ENCODE measurements around the gene RAB34.
"Not testable (repeated sequence)": the region's sequence is repeated elsewhere in the genome, so short reads cannot be mapped to it uniquely, and the experiment has no call there.

Gene RAB34

GRCh38 chr17:28726627-28727491, 9.2 kb upstream of the RAB34 start:
- peak; percentile 90 for DNase-seq (ENCODE audit: low spot score)

GRCh38 chr17:28726226-28726626, 8.6 kb upstream of the RAB34 start, which contains the start of gene TLCD1:
Gene TLCD1 (minus strand): TSS chr17:28726233. CDS start chr17:28726097, 136 bp downstream.
- DNase-seq (ENCODE audit: low spot score) = peak; percentile 53

- no peak for DNase-seq (ENCODE audit: low spot score)
These were observed 8.1 kb upstream of the RAB34 start for GRCh38 chr17:28725660-28726225.

GRCh38 chr17:28725166-28725659, 7.5 kb upstream of the RAB34 start:
- DNase-seq (ENCODE audit: low spot score) = no peak

GRCh38 chr17:28724500-28725165, 7.0 kb upstream of the RAB34 start:
- DNase-seq (ENCODE audit: low spot score) = no peak

GRCh38 chr17:28723836-28724499, 6.3 kb upstream of the RAB34 start:
- DNase-seq (ENCODE audit: low spot score) = not testable (repeated sequence)

GRCh38 chr17:28723159-28723835, 5.6 kb upstream of the RAB34 start:
- no peak for DNase-seq (ENCODE audit: low spot score)

GRCh38 chr17:28722417-28723158, 4.9 kb upstream of the RAB34 start:
- DNase-seq (ENCODE audit: low spot score) = no peak

GRCh38 chr17:28720997-28721329, 3.3 kb upstream of the RAB34 start:
- DNase-seq (ENCODE audit: low spot score) = not testable (repeated sequence)

- DNase-seq (ENCODE audit: low spot score) = no peak
These were observed 2.8 kb upstream of the RAB34 start for GRCh38 chr17:28720247-28720996.

GRCh38 chr17:28719021-28719433, 1.4 kb upstream of the RAB34 start:
- no peak for DNase-seq (ENCODE audit: low spot score)

- DNase-seq (ENCODE audit: low spot score) = no peak
These were observed 809 bp upstream of the RAB34 start for GRCh38 chr17:28718333-28719020.

GRCh38 chr17:28716740-28717577, 709 bp downstream of the RAB34 start:
- no peak for DNase-seq (ENCODE audit: low spot score)

GRCh38 chr17:28715217-28715616, 2.5 kb downstream of the RAB34 start:
- no peak for DNase-seq (ENCODE audit: low spot score)

GRCh38 chr17:28714281-28714680, 3.4 kb downstream of the RAB34 start:
- no peak for DNase-seq (ENCODE audit: low spot score)

GRCh38 chr17:28712705-28713415, 4.8 kb downstream of the RAB34 start:
- no peak for DNase-seq (ENCODE audit: low spot score)

GRCh38 chr17:28712032-28712704, 5.5 kb downstream of the RAB34 start:
- no peak for DNase-seq (ENCODE audit: low spot score)

GRCh38 chr17:28711723-28712031, 6.0 kb downstream of the RAB34 start, which contains the start of gene PROCA1:
Gene PROCA1 (minus strand): TSS chr17:28711888. CDS start chr17:28711660, 228 bp downstream.
- no peak for DNase-seq (ENCODE audit: low spot score)
